ENCODE results near the gene DISP3.

DNA sequence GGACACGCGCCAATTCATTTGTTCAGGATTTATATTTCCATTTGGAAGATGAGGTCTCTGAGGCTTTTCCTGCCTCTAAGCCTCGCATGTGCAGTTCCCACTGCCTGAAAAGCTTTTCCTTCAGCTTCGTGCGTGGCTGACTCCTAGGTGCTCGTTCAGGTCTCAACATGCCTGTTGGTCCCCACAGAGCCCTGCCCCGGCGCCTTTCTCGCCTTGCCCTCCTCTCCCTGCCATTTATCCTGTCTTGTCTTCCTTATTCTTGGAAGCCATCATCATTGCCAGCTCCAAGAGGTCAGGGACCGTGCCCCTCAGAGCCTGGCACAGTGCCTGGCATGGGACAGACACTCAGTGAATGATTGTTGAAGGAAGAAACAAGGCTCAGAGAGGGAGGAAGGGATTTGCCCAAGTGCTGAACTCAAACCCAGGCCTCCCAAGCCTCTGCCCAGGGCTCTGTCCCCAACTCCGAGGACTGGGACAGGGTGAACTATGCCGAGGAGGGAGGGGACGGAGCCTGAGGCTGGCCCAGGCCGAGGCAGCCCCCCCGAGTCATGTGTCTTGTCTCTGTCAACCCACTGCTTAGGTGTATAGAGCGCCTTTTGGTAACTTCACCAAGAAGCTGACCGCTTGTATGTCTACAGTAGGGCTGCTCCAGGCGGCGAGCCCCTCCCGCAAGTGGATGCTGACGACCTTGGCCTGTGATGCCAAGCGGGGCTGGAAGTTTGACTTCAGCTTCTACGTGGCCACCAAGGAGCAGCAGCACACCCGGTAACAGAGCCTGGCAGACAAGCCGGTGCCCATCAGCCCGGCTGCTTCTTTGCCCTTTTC is 47.3 kb downstream of the DISP3 start:
- TF ChIP-seq, protein P1, sequence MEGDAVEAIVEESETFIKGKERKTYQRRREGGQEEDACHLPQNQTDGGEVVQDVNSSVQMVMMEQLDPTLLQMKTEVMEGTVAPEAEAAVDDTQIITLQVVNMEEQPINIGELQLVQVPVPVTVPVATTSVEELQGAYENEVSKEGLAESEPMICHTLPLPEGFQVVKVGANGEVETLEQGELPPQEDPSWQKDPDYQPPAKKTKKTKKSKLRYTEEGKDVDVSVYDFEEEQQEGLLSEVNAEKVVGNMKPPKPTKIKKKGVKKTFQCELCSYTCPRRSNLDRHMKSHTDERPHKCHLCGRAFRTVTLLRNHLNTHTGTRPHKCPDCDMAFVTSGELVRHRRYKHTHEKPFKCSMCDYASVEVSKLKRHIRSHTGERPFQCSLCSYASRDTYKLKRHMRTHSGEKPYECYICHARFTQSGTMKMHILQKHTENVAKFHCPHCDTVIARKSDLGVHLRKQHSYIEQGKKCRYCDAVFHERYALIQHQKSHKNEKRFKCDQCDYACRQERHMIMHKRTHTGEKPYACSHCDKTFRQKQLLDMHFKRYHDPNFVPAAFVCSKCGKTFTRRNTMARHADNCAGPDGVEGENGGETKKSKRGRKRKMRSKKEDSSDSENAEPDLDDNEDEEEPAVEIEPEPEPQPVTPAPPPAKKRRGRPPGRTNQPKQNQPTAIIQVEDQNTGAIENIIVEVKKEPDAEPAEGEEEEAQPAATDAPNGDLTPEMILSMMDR (IDR thresholded peaks at IDR 0.05; ENCODE audit: borderline replicate concordance, extremely low read depth, low read length, poor library complexity, severe bottlenecking) = no peak
- no peak for TF ChIP-seq EZH2 (IDR thresholded peaks at IDR 0.05; ENCODE audit: borderline replicate concordance, low read depth, low read length, severe bottlenecking)

Measured in DND-41 (cell line).